ENCODE results near the gene TRIO.

DNA sequence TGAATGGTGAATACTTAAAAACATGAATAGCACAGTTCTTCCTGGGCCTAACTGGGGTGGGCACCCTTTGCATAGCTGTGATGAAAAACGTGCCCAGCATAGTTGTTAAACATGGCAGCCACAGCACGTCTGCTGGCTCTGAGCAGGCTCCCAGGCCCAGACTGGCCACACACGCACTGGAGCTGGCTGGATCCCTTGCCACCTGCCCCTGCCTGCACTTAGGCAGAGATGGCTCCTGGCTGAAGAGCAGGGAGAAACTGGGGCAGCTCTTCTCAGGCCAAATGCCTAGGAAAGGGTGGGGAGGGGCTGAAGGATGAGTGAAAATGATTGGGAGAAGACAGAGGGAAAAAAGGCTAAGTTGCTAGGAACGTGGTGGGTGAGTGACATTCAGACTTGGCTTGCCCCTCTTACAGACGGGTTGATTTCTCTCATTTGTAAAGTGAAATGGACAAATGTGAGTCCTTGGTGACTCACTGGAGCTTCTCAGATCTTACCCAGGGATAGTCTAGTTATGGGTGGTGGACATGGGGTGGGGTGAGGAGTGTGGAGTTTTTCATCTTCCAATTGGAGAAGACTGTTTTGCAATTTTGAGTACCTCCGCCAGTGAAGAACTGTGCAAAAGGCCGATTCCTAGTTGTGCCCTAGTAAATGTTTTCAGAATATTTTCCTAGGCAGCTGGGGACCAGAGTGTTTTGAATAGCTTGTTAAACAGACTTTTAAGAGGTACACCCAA lies 42.4 kb downstream of the TRIO start:
- TF ChIP-seq BCL11A (tag by site-specific recombination; IDR thresholded peaks at IDR 0.05; ENCODE audit: low read depth) (no peak), ZBTB7A (tag by site-specific recombination; IDR thresholded peaks at IDR 0.05; ENCODE audit: low read depth) (no peak), ZNF274 (IDR thresholded peaks at IDR 0.05; ENCODE audit: low read length) (no peak), ZNF274 (tag by site-specific recombination; IDR thresholded peaks at IDR 0.05; ENCODE audit: borderline replicate concordance) (no peak), KLF16 (tag by site-specific recombination; IDR thresholded peaks at IDR 0.05) (no peak), ZNF138 (tag by site-specific recombination; IDR thresholded peaks at IDR 0.05; ENCODE audit: borderline replicate concordance) (no peak)
- TF ChIP-seq, protein P1, sequence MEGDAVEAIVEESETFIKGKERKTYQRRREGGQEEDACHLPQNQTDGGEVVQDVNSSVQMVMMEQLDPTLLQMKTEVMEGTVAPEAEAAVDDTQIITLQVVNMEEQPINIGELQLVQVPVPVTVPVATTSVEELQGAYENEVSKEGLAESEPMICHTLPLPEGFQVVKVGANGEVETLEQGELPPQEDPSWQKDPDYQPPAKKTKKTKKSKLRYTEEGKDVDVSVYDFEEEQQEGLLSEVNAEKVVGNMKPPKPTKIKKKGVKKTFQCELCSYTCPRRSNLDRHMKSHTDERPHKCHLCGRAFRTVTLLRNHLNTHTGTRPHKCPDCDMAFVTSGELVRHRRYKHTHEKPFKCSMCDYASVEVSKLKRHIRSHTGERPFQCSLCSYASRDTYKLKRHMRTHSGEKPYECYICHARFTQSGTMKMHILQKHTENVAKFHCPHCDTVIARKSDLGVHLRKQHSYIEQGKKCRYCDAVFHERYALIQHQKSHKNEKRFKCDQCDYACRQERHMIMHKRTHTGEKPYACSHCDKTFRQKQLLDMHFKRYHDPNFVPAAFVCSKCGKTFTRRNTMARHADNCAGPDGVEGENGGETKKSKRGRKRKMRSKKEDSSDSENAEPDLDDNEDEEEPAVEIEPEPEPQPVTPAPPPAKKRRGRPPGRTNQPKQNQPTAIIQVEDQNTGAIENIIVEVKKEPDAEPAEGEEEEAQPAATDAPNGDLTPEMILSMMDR (tag by site-specific recombination; IDR thresholded peaks at IDR 0.05) = no peak
